DND-41 (cell line): Measurements from ENCODE around the gene CRYM.
"Not testable (repeated sequence)": the region's sequence is repeated elsewhere in the genome, so short reads cannot be mapped to it uniquely, and the experiment has no call there.

Source experiments
- ATAC-seq: fragments of 200-7000 bp; cut with Tn5 transposase; 3 replicates; pipeline ENCODE4 v1.9.1; 2021; ENCODE audit warnings: low read depth; ENCODE audit not compliant: insufficient read depth
- DNase-seq: peaks from one replicate; pipeline ENCODE4 v3.0.0-alpha.2; 2020
- H2AFZ ChIP-seq: 2 replicates; pipeline ENCODE4 v1.6.0; 2012; ENCODE audit warnings: low read depth, low read length
- H3K27ac ChIP-seq: 2 replicates; pipeline ENCODE4 v1.5.1; 2012; ENCODE audit warnings: low read length, inconsistent platforms
- H3K27me3 ChIP-seq: fragments of 200-600 bp; sonication (generic); 2 replicates; pipeline ENCODE4 v1.6.0; 2012; ENCODE audit warnings: low read length, mild to moderate bottlenecking, inconsistent platforms; ENCODE audit not compliant: insufficient read depth, poor library complexity
- H3K36me3 ChIP-seq: 2 replicates; pipeline ENCODE4 v1.5.1; 2012; ENCODE audit warnings: low read length, inconsistent platforms; ENCODE audit not compliant: insufficient read depth
- H3K4me1 ChIP-seq: 2 replicates; pipeline ENCODE4 v1.5.1; 2012; ENCODE audit warnings: mild to moderate bottlenecking, low read length; ENCODE audit not compliant: insufficient read depth
- H3K4me2 ChIP-seq: 2 replicates; pipeline ENCODE4 v1.6.0; 2012; ENCODE audit warnings: mild to moderate bottlenecking, moderate library complexity, low read length, inconsistent platforms; ENCODE audit not compliant: insufficient read depth
- H3K4me3 ChIP-seq, 2 experiments: fragments of 200-600 bp in 1 of 2; shearing (Covaris generic) in 1 of 2; 2 replicates each; pipeline ENCODE4 v1.5.1; 2012 to 2016; ENCODE audit warnings: inconsistent platforms in 2 of 2, low read length in 2 of 2, mild to moderate bottlenecking in 2 of 2, low read depth in 1 of 2, moderate library complexity in 1 of 2
- H3K79me2 ChIP-seq: 2 replicates; pipeline ENCODE4 v1.6.0; 2012; ENCODE audit warnings: low read length, inconsistent platforms; ENCODE audit not compliant: insufficient read depth
- H3K9ac ChIP-seq: 2 replicates; pipeline ENCODE4 v1.6.0; 2012; ENCODE audit warnings: low read depth, mild to moderate bottlenecking, inconsistent platforms, low read length, moderate library complexity
- H3K9me3 ChIP-seq: 2 replicates; pipeline ENCODE4 v1.5.1; 2012; ENCODE audit warnings: low read length, moderate library complexity, mild to moderate bottlenecking, inconsistent platforms; ENCODE audit not compliant: insufficient read depth, severe bottlenecking
- H4K20me1 ChIP-seq: 2 replicates; pipeline ENCODE4 v1.6.0; 2012; ENCODE audit warnings: low read length; ENCODE audit not compliant: insufficient read depth
- EZH2 ChIP-seq: IDR thresholded peaks from 3 replicates; pipeline ENCODE4 v1.6.1; 2012; ENCODE audit warnings: borderline replicate concordance, low read depth, mild to moderate bottlenecking, moderate library complexity, low read length, inconsistent platforms; ENCODE audit not compliant: severe bottlenecking
- TF ChIP-seq, protein P1 (sequence below): IDR thresholded peaks from 2 replicates; pipeline ENCODE4 v1.5.1; 2012; ENCODE audit warnings: borderline replicate concordance, low read length, moderate library complexity, mild to moderate bottlenecking; ENCODE audit not compliant: poor library complexity, severe bottlenecking; ENCODE audit errors: extremely low read depth

The CRYM gene

DNA sequence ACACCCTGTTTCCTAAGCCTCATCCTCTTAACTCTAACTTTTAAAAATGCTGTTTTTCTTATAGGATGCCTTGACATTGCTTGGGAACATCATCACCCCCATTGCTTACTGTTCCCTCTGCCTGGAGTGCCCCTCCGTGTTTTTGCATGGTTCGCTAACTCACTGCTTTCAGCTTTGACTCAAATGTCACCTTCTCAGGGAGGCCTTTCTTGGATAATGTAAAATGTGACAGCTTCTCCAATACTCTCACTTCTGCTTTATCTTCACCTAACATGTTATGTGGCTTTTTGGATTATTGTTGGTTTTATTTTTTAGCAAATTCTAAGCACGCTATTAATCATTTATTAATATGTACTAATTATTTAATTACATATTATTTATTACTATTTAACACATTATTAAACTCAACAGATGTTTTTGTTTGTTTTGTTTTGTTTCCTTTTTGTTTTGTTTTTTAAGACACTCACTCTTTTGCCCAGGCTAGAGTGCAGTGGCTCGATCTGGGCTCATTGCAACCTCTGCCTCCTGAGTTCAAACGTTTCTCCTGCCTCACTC lies 3.8 kb downstream of the CRYM start:
- no peak for DNase-seq

DNA sequence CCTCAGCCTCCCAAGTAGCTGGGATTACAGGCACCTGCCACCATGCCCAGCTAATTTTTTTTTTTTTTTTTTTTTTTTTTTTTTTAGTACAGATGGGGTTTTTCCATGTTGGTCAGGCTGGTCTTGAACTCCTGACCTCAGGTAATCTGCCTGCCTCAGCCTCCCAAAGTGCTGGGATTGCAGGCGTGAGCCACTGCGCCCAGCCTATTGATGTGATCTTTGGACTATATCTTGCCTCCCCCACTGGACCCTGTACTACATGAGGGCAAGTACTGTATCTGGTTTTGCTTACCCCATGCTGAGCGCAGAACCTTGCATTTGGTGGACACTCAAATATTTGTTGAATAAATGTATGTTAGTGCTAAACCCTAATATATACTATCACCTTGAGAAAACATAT lies 5.3 kb downstream of the CRYM start:
- not testable (repeated sequence) for DNase-seq, H3K79me2 ChIP-seq, H3K27me3 ChIP-seq, H3K4me1 ChIP-seq, H2AFZ ChIP-seq, ATAC-seq, H3K36me3 ChIP-seq, H3K9ac ChIP-seq, H3K4me2 ChIP-seq, H3K9me3 ChIP-seq, H3K4me3 ChIP-seq, H3K27ac ChIP-seq, H4K20me1 ChIP-seq

More for the DNA sequence above, 3.8 kb downstream of the CRYM start:
- Histone ChIP-seq H4K20me1 (no peaks in the 10 kb centered on the region), H3K79me2 (no peaks in the 10 kb centered on the region), H3K4me3 (no peak overlapping the region), H3K36me3 (no peaks in the 10 kb centered on the region), H3K9ac (no peak overlapping the region), H3K9me3 (no peaks in the 10 kb centered on the region), H3K27ac (no peak overlapping the region), H3K4me2 (no peak overlapping the region), H3K27me3 (peaks cover 4% of the 10 kb centered on the region), H3K4me1 (no peaks in the 10 kb centered on the region), H2AFZ (no peak overlapping the region)
- no peak for TF ChIP-seq EZH2
- TF ChIP-seq, protein P1, sequence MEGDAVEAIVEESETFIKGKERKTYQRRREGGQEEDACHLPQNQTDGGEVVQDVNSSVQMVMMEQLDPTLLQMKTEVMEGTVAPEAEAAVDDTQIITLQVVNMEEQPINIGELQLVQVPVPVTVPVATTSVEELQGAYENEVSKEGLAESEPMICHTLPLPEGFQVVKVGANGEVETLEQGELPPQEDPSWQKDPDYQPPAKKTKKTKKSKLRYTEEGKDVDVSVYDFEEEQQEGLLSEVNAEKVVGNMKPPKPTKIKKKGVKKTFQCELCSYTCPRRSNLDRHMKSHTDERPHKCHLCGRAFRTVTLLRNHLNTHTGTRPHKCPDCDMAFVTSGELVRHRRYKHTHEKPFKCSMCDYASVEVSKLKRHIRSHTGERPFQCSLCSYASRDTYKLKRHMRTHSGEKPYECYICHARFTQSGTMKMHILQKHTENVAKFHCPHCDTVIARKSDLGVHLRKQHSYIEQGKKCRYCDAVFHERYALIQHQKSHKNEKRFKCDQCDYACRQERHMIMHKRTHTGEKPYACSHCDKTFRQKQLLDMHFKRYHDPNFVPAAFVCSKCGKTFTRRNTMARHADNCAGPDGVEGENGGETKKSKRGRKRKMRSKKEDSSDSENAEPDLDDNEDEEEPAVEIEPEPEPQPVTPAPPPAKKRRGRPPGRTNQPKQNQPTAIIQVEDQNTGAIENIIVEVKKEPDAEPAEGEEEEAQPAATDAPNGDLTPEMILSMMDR, result no peak
- no peak for ATAC-seq

DNA sequence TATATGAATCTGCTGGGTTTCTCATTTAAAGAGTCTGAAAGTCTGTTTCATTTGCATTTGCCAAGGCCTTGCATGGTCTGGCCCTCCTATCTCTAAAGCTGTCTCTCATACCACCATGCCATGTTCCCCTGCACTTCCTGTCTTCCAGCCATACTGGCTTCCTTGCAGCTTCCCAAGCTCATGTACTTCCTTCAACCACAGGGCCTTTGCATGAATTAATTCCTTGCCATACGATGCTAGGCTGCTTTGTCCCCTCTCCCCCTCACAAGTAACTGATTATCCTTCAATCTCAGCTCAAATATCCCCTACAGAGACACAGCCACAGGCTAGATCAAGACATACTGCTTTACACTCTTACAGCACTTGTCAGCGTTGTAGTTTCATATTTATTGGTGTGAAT lies 5.8 kb downstream of the CRYM start:
- Histone ChIP-seq H3K27ac (no peak overlapping the region), H4K20me1 (no peaks in the 10 kb centered on the region), H3K9ac (no peak overlapping the region), H3K9me3 (no peaks in the 10 kb centered on the region), H2AFZ (no peak overlapping the region), H3K4me2 (no peak overlapping the region), H3K4me3 (no peak overlapping the region), H3K79me2 (no peaks in the 10 kb centered on the region), H3K36me3 (no peaks in the 10 kb centered on the region), H3K27me3 (peaks cover 3% of the 10 kb centered on the region), H3K4me1 (no peaks in the 10 kb centered on the region)
- TF ChIP-seq EZH2, result no peak
- TF ChIP-seq, protein P1, result no peak
- ATAC-seq, result no peak
- DNase-seq, result no peak

DNA sequence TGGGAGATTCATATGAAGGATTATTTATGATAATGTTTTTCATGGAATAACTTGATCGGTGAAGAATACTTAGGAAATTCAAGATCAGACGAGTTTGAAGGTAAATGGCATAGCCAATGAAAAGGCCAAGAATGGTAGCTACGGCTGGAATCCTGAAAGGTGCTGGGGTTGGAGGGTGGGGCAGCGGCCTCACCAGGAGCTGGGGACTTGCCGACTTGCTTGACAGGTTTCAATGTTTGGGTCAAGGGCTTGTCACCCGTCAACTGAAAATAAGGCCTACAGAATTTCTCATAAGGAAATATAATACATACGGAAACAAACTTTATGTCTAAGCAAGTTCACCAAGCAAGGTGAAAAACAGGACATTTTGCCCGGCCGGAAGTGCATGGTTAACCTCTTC lies 9.9 kb downstream of the CRYM start:
- Histone ChIP-seq H2AFZ (no peak overlapping the region), H3K4me3 (no peak overlapping the region), H3K9ac (no peak overlapping the region), H3K4me2 (no peak overlapping the region), H4K20me1 (no peaks in the 10 kb centered on the region), H3K27me3 (no peaks in the 10 kb centered on the region), H3K27ac (no peak overlapping the region), H3K4me1 (no peaks in the 10 kb centered on the region), H3K9me3 (no peaks in the 10 kb centered on the region), H3K79me2 (no peaks in the 10 kb centered on the region), H3K36me3 (no peaks in the 10 kb centered on the region)
- ATAC-seq (no peak), DNase-seq (no peak)
- TF ChIP-seq, protein P1, result no peak
- no peak for TF ChIP-seq EZH2
